PC-9 (cell line): ENCODE results near the gene RSPH1. TPM values are rescaled to one million over a fixed set of nuclear protein-coding genes. Genes with fewer than 3 reads are reported as not detected.

Experiments used
- BruUV-seq: library from RNA; stranded (reverse); fragments of 400-500 nt; replicated peaks from 2 replicates; lab custom pipeline; 2021; lab: Mats Ljungman, UMichigan
- CTCF ChIA-PET: fragments of 300-600 bp; sonication (Branson Sonifier 250); formaldehyde crosslinking; loops from one replicate; lab custom pipeline; 2022; ENCODE audit warnings: antibody characterized with exemption; lab: Charles Lee
- POLR2A ChIA-PET: fragments of 300-600 bp; sonication (Branson Sonifier 250); formaldehyde crosslinking; loops from one replicate; lab custom pipeline; 2022; ENCODE audit warnings: antibody characterized with exemption; ENCODE audit not compliant: unreplicated experiment; lab: Charles Lee
- DNase-seq, 2 experiments: peaks; one replicate each; pipeline versions ENCODE4 v3.0.0 to v3.0.0-alpha.2; 2015 to 2022; ENCODE audit warnings: mixed read lengths in 1 of 2
- H2AFZ ChIP-seq: fragments of 200-600 bp; sonication (generic); 2 replicates; pipeline ENCODE4 v1.8.1; 2017; ENCODE audit warnings: antibody characterized with exemption
- H3F3A ChIP-seq: fragments of 200-600 bp; sonication (generic); 2 replicates; pipeline ENCODE4 v1.8.1; 2017; ENCODE audit warnings: antibody characterized with exemption, mild to moderate bottlenecking, low read depth; ENCODE audit not compliant: insufficient read depth
- H3K27ac ChIP-seq: fragments of 200-600 bp; sonication (generic); 2 replicates; pipeline ENCODE4 v1.6.1; 2016; ENCODE audit warnings: mixed run types
- H3K27me3 ChIP-seq: fragments of 200-600 bp; sonication (generic); 2 replicates; pipeline ENCODE4 v1.6.1; 2016; ENCODE audit warnings: low read depth, mixed run types; ENCODE audit not compliant: insufficient read depth
- H3K36me3 ChIP-seq: fragments of 200-600 bp; sonication (generic); 2 replicates; pipeline ENCODE4 v1.6.1; 2016; ENCODE audit warnings: low read depth, mixed run types
- H3K4me1 ChIP-seq: fragments of 200-600 bp; sonication (generic); replicated peaks from 2 replicates; pipeline ENCODE4 v1.6.1; 2016; ENCODE audit warnings: mixed run types; ENCODE audit not compliant: insufficient read depth
- H3K4me2 ChIP-seq: fragments of 200-600 bp; sonication (generic); 2 replicates; pipeline ENCODE4 v1.6.1; 2017; ENCODE audit warnings: mixed run types
- H3K4me3 ChIP-seq: fragments of 200-600 bp; sonication (generic); 2 replicates; pipeline ENCODE4 v1.6.1; 2016; ENCODE audit warnings: mixed run types
- H3K79me2 ChIP-seq: fragments of 200-600 bp; sonication (generic); 2 replicates; pipeline ENCODE4 v1.6.1; 2017; ENCODE audit warnings: low read depth, mixed run types
- H3K9me2 ChIP-seq: fragments of 200-600 bp; sonication (generic); 2 replicates; pipeline ENCODE4 v1.8.1; 2017; ENCODE audit warnings: mild to moderate bottlenecking; ENCODE audit not compliant: insufficient read depth
- H3K9me3 ChIP-seq: fragments of 200-600 bp; sonication (generic); 2 replicates; pipeline ENCODE4 v1.8.1; 2016; ENCODE audit warnings: low read depth; ENCODE audit not compliant: insufficient read depth
- H4K20me1 ChIP-seq: fragments of 200-600 bp; sonication (generic); 2 replicates; pipeline ENCODE4 v1.8.1; 2017; ENCODE audit not compliant: insufficient read depth
- EZH2 ChIP-seq: fragments of 200-600 bp; sonication (generic); IDR thresholded peaks from 2 replicates; pipeline ENCODE4 v1.8.0; 2017; ENCODE audit warnings: antibody characterized with exemption, low read depth
- intact Hi-C: fragments of 100-400 bp; cut with micrococcal nuclease; formaldehyde crosslinking; loops from one replicate; pipeline ENCODE4 v1.10.0; 2022; ENCODE audit not compliant: unreplicated experiment
- total RNA-seq: library from RNA; stranded (reverse); gene quantifications from 2 replicates; pipeline ENCODE4 v1.2.3, GENCODE V29; 2021
- TF ChIP-seq, protein P1 (sequence below): fragments of 200-600 bp; sonication (generic); conservative IDR thresholded peaks from 2 replicates; pipeline ENCODE4 v1.6.1; 2017; ENCODE audit warnings: mixed run types, antibody characterized with exemption, mild to moderate bottlenecking, moderate library complexity

Gene RSPH1
- total RNA-seq, 1 experiment from 2014 or later = 8.0 TPM

DNA sequence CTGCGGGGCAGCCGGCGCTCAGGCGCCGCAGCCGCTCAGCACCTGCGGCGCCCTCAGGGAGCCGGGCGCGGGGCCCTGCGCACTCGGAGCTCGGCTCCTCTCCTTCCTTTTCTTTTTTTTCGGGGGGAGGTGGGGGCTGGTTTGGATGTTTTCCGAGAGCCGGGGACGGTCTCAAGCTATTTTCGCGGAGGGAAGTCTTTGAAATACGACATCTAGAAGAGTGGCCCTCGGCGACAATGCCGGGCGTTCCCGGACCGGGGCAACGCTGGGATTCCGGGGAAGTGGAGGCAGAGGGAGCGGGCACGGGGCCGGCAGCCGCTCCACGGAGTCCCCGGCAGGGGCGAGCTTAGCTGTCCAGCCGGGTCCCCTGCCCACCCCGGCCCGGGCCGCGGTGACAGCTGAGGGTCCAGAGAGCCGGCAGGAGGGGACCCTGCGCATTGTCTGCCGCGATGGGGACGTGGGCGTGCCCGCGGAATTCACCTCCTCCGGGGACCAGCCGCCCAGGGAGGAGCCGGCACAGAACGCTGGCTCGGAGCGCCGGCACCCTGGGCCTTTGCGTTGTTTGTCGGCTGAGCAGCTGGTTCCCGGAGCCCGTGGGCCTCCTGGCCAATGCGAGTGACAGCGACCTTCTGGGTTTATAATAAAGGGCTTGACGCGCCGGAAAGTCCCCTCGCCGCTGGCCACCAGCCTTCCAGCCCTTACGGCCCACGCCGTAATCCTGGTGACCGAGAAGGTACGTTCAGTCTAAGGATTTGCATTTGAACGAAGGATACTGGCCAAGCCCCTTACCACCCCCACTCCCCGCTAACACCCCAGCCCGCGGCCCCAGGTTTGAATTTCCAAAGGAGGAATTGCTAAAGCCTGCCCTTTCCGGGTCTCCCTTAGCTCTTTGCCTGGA lies 18.2 kb upstream of the RSPH1 start:
- Histone ChIP-seq H3K9me2 (no peaks in the 10 kb centered on the region), H3K36me3 (peaks cover 7% of the 10 kb centered on the region; the same call in 1 of the 2 replicates), H3K79me2 (peaks cover 46% of the 10 kb centered on the region), H3K4me2 (peak overlapping the region; percentile 88), H3K27ac (peak overlapping the region; percentile 93), H3K9me3 (no peaks in the 10 kb centered on the region), H3F3A (peaks cover 49% of the 10 kb centered on the region), H4K20me1 (no peaks in the 10 kb centered on the region), H3K4me3 (peak overlapping the region; percentile 71), H3K27me3 (no peaks in the 10 kb centered on the region), H3K4me1 (peaks cover 44% of the 10 kb centered on the region), H2AFZ (peak overlapping the region; percentile 77)
- TF ChIP-seq EZH2 = no peak
- TF ChIP-seq, protein P1, sequence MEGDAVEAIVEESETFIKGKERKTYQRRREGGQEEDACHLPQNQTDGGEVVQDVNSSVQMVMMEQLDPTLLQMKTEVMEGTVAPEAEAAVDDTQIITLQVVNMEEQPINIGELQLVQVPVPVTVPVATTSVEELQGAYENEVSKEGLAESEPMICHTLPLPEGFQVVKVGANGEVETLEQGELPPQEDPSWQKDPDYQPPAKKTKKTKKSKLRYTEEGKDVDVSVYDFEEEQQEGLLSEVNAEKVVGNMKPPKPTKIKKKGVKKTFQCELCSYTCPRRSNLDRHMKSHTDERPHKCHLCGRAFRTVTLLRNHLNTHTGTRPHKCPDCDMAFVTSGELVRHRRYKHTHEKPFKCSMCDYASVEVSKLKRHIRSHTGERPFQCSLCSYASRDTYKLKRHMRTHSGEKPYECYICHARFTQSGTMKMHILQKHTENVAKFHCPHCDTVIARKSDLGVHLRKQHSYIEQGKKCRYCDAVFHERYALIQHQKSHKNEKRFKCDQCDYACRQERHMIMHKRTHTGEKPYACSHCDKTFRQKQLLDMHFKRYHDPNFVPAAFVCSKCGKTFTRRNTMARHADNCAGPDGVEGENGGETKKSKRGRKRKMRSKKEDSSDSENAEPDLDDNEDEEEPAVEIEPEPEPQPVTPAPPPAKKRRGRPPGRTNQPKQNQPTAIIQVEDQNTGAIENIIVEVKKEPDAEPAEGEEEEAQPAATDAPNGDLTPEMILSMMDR = no peak
- intact Hi-C loops = loop anchor here (10.0 kb wide), 1 partner anchor 129 kb away; no protein-coding TSS in a partner anchor
- POLR2A ChIA-PET = interaction anchor here (0.7 kb wide), 1 partner anchor 321 kb away, joined by 3 read pairs; no protein-coding TSS in a partner anchor
- DNase-seq = peak in 1 of 2 experiments; percentile 42
- BruUV-seq = no TSS peak
- CTCF ChIA-PET = no interaction called here

DNA sequence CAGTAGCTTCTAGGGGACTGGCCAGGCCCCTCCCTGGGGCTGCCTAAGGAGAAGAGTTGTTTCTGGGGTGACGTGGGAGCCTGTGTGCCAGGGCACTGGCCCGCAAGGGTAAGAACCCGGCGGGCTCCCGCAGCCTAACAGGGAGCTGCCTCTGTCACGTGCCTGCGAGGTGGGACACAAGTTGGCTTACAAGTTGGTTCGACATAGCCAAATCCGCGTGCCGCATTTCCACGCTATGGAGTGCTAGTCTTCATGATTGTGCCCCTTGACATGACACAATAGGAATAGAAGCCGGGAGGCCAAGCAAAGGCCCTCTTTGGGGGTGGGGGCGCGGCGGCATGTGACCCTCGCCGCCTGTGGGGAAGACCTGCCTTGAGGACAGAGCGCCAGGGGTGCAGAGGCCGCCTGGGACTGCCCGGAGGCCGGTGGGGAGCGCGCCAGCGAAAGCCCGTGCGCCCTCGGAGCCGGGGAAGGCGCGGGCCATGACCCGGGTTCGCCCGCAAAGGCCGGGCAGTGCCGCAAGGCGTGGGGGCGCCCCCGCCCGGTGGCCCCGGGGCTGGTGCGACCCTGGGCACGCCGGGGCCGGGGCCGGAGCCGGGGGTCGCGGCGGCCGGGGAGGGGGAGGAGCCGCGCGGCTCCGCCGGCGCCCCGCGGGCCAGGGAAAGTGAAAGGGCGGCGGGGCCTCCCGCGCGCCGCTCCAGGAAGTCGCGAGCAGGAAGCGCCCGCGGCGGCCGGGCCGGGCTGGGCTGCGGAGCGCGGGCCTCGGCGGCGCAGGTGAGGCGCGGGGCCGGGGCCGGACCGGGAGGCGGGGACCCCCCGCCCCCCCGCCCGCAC lies 17.3 kb upstream of the RSPH1 start, which contains the start of gene SLC37A1:
Gene SLC37A1 (plus strand): TSS at position 702 of the 834 bp plus-strand sequence. CDS start 4,603 bp downstream, outside the sequence.
- BruUV-seq = TSS peak; percentile 25
- H3F3A ChIP-seq = peaks cover 47% of the 10 kb centered on the region
- peak in 1 of 2 experiments; percentile 33 for DNase-seq
- intact Hi-C loops = loop anchor here (10.0 kb wide), 1 partner anchor 129 kb away; no protein-coding TSS in a partner anchor
- CTCF ChIA-PET = no interaction called here
- peak within 1 kb of the TSS; percentile 88 for H3K4me2 ChIP-seq
- peak within 1 kb of the TSS; percentile 77 for H2AFZ ChIP-seq
- POLR2A ChIA-PET = no interaction called here
- H4K20me1 ChIP-seq = no peaks in the 10 kb centered on the region
- no peaks in the 10 kb centered on the region for H3K9me3 ChIP-seq
- H3K36me3 ChIP-seq = no peaks in the 10 kb centered on the region
- peak within 1 kb of the TSS; percentile 93 for H3K27ac ChIP-seq
- H3K9me2 ChIP-seq = no peaks in the 10 kb centered on the region
- H3K4me1 ChIP-seq = peaks cover 44% of the 10 kb centered on the region
- H3K4me3 ChIP-seq = peak within 1 kb of the TSS; percentile 71
- peaks cover 38% of the 10 kb centered on the region for H3K79me2 ChIP-seq
- TF ChIP-seq, protein P1 = no peak
- no peak for TF ChIP-seq EZH2
- H3K27me3 ChIP-seq = no peaks in the 10 kb centered on the region
